Measurements from ENCODE around the gene MB21D2.

DNA sequence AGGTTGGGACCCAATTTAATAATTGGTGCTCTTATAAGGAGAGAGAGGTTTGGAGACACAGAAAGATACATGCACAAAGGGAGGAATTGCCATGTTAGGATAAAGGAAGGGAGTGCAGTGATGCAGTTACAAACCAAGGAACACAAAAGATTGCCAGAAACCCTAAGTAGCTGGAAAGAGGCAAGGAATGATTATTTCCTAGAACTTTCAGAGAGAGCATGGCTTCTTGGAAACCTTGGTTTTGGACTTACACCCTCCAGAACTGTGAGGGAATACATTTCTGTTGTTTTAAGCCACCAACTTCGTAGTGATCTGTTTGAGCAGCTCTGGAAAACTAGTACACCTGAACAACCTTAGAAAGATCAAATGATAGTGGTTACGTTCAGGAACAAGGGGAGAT, 25.0 kb upstream of the MB21D2 start:
- TF ChIP-seq POLR2A (IDR thresholded peaks at IDR 0.05), result no peak
- TF ChIP-seq, protein P1, sequence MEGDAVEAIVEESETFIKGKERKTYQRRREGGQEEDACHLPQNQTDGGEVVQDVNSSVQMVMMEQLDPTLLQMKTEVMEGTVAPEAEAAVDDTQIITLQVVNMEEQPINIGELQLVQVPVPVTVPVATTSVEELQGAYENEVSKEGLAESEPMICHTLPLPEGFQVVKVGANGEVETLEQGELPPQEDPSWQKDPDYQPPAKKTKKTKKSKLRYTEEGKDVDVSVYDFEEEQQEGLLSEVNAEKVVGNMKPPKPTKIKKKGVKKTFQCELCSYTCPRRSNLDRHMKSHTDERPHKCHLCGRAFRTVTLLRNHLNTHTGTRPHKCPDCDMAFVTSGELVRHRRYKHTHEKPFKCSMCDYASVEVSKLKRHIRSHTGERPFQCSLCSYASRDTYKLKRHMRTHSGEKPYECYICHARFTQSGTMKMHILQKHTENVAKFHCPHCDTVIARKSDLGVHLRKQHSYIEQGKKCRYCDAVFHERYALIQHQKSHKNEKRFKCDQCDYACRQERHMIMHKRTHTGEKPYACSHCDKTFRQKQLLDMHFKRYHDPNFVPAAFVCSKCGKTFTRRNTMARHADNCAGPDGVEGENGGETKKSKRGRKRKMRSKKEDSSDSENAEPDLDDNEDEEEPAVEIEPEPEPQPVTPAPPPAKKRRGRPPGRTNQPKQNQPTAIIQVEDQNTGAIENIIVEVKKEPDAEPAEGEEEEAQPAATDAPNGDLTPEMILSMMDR (IDR thresholded peaks at IDR 0.05), result no peak
